Stimulated activated CD8-positive, alpha-beta memory T cell treated with anti-CD3 and anti-CD28 coated beads, Interleukin-12 subunit alpha, Interleukin-12 subunit beta, amount 100 ng/mL, for 4 hours (primary cell): Measurements from ENCODE around the gene HMCN2.

Source experiments
- DNase-seq: peaks from one replicate; pipeline ENCODE4 v3.0.0-alpha.2; 2020; ENCODE audit warnings: low read depth

HMCN2 gene

DNA sequence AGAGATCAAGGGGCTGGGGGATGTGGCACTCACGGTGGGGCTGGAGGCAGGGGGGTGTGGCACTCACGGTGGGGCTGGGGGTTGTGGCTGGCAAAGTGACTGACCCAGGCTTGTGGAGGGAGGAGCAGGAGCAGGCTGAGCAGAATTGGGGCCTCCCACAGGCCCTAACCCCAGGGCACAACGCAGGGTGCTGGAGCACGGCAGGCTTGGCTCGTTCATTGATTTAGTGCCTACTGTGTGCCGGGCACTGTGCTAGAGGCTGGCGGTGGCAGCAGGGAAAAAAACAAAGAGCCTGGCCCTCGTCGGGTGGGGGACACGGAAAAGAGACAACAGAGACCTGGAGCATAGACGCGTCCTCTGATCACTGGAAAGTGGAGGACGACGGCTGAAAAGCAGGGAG lies 80.9 kb downstream of the HMCN2 start:
- no peak for DNase-seq

DNA sequence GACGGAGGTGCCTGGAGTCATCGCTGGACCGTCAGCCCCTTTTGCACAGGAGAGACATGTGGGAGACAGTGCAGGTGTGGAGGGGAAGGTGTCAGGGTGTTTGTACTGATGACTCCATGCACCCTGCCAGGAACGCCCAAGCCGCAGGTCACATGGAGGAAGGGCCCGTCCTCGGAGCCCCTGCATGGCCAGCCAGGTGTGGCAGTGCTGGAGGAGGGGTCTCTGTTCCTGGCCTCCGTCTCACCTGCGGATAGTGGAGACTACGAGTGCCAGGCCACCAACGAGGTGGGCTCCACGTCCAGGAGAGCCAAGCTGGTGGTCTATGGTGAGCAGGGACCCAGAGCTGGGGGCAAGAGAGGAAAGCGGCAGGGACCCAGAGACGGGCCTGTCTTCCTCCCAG lies 81.5 kb downstream of the HMCN2 start:
- no peak for DNase-seq

DNA sequence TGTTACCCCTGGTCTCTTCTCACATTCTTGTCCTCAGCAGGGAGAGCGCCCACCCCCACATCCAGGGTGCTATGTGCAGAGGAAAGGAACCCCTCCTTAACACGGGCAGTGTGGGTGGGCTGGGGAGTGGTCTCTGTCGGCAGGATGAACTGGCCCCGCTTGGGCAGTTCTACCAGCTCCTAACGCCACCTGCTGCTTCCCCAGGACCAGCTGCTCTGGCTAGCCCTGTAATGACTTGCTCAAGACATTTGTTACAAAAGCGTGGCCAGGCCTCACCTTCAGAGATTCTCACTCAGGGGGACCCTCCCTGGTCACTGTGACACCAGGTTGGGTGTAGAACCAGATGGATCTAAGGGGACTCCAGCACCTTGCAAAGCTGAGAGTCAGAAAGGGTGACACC lies 82.4 kb downstream of the HMCN2 start:
- no peak for DNase-seq

DNA sequence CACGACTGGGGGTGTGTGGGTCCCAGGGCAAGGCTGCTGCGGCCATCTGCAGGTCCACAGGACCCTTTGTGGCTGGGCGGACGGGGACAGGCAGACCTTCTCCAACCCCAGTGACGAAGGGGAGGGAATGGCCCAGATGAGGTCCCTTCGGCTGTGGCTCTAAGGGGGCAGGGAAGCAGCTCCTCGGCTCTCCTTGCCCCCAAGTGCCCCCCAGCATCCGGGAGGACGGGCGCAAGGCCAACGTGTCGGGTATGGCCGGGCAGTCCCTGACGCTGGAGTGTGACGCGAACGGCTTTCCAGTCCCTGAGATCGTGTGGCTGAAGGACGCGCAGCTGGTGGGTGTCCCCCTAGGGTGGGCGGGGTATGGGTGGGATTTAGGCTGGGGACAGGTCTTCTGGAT lies 82.8 kb downstream of the HMCN2 start:
- DNase-seq = no peak

DNA sequence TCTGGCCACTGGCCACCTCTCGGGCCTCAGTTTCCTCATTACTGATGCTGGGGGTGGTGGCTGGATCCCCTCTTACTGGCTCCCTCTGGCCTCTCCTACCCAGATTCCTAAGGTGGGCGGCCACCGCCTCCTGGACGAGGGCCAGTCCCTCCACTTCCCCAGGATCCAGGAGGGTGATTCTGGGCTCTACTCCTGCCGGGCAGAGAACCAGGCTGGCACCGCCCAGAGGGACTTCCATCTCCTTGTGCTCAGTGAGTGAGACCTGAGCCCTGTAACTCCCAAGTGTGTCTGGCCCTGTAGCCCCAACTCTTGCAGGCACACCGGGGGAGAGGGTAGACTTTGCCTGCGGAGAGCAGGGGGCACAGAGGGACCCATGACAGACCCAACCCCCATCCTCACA lies 83.3 kb downstream of the HMCN2 start:
- DNase-seq = no peak

DNA sequence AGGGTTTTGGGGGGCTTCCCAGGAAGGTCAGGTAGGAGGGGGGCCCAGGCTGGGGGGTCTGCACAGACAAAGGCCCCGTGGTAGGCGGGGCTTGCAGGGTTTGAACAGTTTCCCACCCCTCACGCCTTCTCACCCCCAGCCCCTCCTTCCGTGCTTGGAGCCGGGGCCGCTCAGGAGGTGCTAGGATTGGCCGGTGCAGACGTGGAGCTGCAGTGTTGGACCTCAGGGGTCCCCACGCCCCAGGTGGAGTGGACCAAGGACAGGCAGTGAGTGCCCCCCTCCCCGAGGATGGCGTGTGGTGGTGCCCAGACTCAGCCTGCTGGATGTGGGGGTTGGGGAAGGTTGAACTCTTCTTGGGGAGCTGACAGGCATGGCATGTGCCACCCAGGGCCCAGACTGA lies 83.8 kb downstream of the HMCN2 start:
- DNase-seq = no peak

DNA sequence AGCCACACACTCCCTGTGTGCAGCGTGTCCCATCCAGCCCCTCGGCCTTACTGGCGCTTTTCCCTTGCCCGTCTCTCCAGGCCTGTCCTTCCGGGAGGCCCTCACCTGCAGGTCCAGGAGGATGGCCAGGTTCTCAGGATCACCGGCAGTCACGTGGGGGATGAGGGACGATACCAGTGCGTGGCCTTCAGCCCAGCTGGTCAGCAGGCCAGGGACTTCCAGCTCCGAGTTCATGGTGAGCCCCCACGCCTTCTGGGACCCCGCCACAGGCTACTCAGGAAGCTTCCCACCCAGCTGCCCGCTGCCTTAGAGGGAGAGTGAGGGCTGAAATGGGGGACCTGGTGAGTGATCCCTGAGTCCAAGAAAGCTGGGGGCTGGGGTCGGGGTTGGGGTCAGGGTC lies 85.8 kb downstream of the HMCN2 start:
- no peak for DNase-seq

DNA sequence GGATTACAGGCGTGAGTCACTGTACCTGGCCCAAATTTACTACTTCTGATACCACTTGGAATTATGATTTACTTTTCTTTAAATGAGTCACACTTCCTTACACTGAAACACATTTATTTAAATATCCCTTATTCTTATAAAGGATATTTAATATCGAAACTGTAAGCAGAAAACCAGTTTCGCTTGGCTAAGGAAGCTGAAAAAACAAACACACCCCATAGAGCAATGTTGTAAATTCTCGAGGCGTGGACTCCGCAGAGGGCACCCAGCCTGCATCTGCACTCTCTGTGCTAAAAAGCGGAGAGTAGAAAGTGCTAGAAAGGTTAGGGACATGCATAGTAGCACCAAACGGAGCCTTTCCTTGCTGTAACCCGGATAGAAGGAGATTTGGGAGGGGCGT lies 86.5 kb downstream of the HMCN2 start:
- DNase-seq = no peak

DNA sequence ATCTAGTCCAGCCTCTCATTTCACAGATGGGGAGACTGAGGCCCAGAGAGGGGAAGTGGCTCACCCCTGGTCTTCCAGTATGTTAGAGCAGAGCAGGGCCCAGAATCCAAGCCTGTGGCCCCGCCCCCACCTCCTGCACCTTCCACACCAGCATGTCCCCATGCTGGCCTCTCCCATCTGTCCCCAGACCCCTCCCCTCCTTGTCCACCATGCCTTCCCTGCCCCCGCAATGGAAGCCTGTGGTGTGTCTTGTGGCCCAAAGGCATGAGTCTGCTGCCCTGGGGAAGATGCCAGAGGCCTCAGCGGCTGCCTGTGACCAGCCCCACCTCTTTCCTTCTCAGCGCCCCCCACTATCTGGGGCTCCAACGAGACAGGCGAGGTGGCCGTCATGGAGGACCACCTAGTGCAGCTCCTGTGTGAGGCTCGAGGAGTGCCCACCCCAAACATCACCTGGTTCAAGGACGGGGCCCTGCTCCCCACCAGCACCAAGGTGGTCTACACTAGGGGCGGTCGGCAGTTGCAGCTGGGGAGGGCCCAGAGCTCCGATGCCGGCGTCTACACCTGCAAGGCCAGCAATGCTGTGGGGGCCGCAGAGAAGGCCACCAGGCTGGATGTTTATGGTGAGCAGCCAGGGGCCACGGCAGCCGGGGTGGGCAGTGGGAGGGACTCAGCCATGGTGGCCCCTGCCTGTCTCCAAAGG lies 87.2 kb downstream of the HMCN2 start:
- DNase-seq = no peak

DNA sequence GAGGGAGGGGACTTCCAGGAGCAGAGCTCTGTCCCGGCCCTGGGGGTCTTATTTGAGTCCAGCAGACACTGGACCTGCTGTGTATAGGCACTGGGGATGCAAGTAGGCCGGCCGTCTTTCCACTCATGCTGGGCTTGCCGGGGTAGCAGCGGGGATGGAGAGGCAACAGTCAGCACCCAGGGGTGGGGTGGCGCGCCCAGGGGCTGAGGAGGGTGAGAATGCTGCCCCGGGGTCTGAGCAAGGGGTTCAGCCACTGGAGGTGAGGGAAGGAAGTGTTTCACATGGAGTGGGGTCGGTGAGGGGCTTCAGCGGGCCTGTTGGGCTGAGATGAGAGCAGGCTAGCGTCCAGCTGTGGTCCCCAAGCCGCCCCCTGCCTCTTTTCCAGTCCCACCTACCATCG lies 88.8 kb downstream of the HMCN2 start:
- no peak for DNase-seq

DNA sequence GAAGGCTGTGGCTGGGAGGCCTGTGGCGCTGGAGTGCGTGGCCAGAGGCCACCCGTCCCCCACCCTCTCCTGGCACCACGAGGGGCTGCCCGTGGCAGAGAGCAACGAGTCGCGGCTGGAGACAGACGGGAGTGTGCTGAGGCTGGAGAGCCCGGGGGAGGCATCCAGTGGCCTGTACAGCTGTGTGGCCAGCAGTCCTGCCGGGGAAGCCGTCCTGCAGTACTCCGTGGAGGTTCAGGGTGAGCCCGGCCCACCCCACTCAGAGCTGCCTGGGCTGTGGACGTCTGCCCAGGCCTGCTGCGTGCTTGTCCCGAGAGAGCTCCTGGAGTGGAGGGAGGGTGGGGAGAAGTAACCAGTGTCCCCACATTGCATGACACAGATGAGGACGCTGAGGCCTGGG lies 89.2 kb downstream of the HMCN2 start:
- DNase-seq = no peak

DNA sequence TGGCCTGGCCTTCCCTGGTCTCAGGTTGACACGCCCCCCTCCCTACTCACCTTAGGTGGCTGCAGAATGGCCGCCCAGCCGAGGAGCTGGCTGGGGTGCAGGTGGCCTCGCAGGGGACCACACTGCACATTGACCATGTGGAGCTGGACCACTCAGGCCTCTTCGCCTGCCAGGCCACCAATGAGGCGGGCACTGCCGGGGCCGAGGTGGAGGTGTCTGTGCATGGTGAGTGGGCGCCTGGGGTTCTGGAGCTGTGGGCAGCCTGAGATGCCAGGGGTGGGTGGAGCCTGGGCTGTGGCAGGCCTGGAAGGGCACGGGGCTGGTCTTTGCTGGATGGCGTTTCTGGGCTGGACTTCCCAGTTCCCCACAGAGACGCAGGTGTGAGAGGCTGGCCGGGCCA lies 90.5 kb downstream of the HMCN2 start:
- DNase-seq = no peak

DNA sequence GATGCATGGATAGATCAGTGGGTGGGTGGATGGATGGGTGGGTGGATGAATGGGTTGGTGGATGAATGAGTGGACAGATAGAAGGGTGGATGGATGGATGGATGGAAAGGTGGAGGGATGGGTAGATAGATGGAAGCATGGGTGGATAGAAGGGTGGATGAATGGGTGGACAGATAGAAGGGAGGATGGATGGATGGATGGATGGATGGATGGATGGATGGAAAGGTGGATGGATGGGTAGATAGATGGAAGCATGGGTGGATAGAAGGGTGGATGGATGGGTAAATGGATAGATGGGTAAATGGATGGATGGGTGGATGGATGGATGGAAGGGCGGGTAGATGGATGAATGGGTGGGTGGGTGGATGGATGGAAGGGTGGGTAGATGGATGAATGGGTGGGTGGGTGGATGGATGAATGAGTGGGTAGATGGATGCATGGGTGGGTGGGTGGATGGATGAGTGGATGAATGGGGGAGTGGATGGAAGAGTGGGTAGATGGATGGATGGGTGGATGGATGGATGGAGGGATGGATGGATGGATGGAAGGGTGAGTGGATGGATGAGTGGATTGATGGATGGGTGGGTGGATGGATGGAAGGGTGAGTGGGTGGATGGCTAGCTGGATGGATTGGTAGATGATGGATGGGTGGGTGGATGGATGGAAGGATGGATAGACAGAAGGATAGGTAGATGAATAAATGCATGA lies 91.5 kb downstream of the HMCN2 start:
- no peak for DNase-seq

DNA sequence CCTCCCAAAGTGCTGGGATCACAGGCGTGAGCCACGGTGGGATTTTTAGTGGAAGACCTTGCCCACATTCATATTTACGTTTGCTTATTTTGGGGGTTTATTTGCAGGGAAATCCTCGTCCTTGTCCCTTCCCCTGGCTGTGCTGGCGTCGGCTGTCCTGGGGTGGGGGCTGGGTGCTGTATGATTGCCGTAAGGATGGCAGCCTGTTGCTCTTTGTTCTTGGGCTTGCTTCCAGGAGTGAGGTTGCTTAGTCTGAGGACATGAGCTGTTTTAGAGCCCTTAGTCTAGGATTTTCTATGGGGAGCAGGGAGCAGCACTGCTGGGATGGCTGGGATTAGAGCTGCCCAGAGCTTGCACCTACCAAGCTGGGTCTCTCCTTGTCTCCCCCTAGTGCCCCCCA lies 93.4 kb downstream of the HMCN2 start:
- DNase-seq = no peak

DNA sequence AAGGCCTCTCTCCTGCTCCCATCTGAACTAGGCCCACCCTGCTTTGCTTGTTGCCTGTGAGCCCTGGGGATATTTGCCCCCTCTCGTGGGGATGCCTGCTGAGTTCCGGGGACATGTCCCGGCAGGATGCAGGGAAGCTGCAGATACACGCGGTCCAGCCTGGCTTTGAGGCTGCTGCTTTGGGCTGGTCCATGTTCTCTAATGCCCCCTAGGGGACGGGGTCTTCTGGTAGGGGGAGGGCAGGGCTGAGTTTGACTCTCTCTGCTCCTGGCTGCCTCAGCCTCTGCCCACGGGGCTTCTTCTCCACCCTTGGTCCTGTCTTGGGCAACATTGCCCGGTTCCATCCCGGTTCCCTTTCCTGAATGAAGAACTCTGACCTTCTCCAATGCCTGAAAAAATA lies 94.3 kb downstream of the HMCN2 start:
- no peak for DNase-seq

DNA sequence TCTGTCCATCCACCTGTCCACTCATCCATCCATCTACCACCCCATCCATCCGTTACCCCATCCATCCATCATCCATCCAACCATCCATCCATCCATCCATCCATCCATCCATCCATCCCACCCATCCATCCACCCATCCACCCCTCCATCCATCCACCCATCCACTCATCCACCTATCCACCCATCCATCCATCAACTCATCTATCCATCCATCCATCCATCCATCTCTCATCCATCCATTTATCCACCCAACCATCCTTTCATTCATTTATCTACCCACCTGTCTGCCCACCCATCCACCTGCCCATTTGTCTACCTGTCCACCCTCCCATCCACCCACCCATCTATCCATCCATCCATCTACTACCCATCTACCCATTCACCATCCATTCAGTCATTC lies 95.1 kb downstream of the HMCN2 start:
- DNase-seq = no peak

DNA sequence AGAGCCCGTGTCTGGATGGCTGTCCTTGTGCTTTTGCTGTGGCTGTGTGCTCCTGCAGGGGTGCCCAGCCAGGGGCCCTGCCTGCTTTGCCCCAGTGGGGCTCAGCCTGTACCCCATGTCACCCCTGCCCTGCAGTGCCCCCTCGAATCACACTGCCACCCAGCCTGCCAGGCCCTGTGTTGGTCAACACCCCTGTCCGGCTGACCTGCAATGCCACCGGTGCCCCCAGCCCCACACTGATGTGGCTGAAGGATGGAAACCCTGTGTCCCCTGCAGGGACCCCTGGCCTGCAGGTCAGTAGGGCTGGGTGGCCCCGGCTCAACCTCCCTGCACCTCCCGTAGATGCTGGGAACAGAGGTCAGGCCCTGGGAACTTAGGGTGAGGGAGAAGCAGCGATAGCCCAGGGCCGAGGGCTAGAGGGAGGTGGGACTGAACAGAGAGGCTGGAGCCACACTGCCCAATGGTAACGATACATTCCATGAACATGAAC lies 96.4 kb downstream of the HMCN2 start:
- DNase-seq = no peak

DNA sequence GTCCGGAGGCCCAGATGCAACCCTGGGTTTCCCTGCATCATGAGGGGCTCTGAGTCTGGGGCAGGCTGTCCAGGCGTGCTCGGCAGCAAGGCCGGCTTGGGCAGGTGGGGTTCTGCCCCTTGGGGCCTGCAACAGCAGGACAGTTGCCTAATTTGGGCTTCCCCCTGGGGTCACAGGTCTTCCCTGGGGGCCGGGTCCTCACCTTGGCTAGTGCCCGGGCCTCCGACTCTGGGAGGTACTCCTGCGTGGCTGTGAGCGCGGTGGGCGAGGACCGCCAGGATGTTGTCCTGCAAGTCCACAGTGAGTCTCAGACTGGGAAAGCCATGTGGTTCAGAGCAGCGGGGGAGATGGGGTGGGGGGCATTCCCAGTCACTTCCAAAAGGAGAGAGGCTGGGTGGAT lies 97.1 kb downstream of the HMCN2 start:
- DNase-seq = no peak

DNA sequence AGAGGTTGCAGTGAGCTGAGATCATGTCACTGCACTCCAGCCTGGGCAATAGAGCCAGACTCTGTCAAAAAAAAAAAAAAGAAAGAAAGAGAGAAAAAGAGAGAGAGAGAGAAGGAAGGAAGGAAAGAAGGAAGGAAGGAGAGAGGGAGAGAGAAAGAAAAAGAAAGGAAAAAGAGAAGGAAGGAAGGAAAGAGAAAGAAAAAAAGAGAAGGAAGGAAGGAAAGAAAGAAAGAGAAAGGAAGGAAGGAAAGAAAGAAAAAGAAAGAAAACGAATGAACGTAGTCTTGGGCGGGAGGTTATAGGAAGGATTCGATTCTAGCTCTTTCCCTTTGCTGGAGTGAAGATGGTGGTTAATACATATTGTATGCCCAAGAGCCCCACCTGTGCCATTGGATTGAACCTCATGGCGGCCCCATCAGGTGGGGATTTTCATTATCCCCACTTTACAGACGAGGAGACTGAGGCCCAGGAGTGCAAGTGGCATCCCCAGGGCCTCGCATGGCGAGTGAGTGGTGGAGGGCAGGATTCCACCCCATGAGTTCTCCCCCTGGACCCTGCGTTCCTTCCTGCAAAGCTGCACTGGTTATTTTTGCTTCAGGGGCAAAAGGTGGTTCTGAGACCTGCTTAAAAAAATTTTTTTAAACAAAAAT lies 98.3 kb downstream of the HMCN2 start:
- no peak for DNase-seq

DNA sequence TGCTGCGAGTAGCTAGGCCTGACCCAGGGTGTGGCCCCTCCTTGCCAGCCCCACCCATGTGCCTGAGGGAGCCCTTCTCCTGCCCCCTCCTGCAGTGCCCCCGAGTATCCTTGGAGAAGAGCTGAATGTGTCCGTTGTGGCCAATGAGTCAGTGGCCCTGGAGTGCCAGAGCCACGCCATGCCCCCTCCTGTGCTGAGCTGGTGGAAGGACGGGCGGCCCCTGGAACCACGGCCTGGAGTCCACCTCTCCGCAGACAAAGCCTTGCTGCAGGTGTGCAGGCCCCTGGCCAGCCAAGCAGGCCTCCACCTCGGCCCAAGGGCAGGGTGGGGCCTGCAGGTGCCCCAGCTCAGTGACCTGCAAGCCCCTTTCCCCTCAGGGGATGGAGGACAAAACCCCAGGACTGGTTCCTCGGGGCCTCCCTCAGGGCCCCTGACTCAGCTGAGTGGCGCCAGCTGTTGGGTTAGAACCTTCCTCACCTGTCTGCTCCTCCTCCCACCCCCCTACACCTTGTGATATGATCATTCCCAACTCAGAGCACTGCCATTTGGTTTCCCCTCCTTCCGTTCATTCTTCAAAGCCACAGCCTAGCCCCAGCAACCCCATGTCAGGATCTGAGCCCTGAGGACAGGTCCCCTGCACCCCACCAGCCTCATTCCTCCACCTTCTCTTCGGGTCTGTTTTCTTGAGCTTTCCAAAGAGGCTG lies 99.2 kb downstream of the HMCN2 start:
- DNase-seq = no peak

DNA sequence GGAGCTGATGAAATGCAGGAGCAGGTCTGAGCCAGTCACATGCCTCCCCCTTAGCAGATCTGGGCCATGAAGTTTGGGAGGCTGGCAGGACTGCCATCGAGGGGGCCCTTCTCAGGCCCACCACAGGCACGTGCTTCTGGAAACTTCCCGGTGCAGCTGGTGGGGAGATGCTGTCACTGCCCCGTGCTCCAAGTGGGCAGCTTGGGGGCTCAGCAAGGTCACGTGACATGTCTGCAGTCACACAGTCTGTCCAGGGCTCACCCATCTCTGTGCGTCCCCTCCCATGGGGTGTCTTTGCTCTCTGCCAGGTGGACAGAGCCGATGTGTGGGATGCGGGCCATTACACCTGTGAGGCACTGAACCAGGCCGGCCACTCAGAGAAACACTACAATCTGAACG lies 99.8 kb downstream of the HMCN2 start:
- no peak for DNase-seq

DNA sequence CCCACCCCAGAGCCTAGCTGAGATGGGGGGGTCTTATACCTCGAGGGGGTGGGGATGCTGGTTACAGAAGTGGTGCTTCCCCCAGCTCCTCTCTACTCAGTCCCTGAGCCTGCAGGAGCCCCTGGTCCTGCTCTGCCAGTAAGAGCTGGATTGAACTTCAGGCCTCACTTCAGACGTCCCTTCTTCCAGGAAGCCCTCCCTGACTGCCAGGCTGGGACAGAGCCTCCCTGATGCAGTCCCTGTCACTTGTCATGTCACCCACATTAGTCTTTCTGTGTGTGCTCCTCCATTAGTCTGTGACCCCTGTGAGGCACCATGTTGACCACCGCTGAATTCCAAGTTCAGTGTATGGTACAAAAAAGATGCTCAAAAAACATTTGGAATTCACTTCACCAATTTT lies 100.5 kb downstream of the HMCN2 start:
- no peak for DNase-seq
